Stimulated activated CD4-positive, alpha-beta T cell treated with anti-CD3 and anti-CD28 coated beads, Interleukin-4, amount 100 ng/mL, for 1 hour (primary cell): Measurements from ENCODE around the gene DSN1.

Experiments used
- DNase-seq: peaks from one replicate; pipeline ENCODE4 v3.0.0-alpha.2; 2020

Gene DSN1

GRCh38 chr20:36794116-36794474 is 20.5 kb upstream of the DSN1 start:
- no peak for DNase-seq

- no peak for DNase-seq
Measured at GRCh38 chr20:36793294-36794115, 19.9 kb upstream of the DSN1 start.

GRCh38 chr20:36792422-36792821 is 18.9 kb upstream of the DSN1 start:
- DNase-seq: no peak

GRCh38 chr20:36791862-36792261 is 18.3 kb upstream of the DSN1 start:
- no peak for DNase-seq

GRCh38 chr20:36786663-36787062 is 13.1 kb upstream of the DSN1 start:
- DNase-seq: no peak

GRCh38 chr20:36786246-36786645 is 12.7 kb upstream of the DSN1 start:
- no peak for DNase-seq

GRCh38 chr20:36785308-36785707 is 11.7 kb upstream of the DSN1 start:
- no peak for DNase-seq

GRCh38 chr20:36784900-36785299 is 11.3 kb upstream of the DSN1 start:
- DNase-seq: no peak

GRCh38 chr20:36784116-36784515 is 10.6 kb upstream of the DSN1 start:
- DNase-seq: no peak

- DNase-seq: no peak
Measured at GRCh38 chr20:36779656-36780025, 6.1 kb upstream of the DSN1 start.

- no peak for DNase-seq
Measured at GRCh38 chr20:36778831-36779655, 5.5 kb upstream of the DSN1 start.

GRCh38 chr20:36777576-36777975 is 4.0 kb upstream of the DSN1 start:
- DNase-seq: no peak

GRCh38 chr20:36777167-36777566 is 3.6 kb upstream of the DSN1 start:
- no peak for DNase-seq

GRCh38 chr20:36775826-36776225 is 2.3 kb upstream of the DSN1 start:
- DNase-seq: no peak

GRCh38 chr20:36775196-36775595 is 1.6 kb upstream of the DSN1 start:
- no peak for DNase-seq

GRCh38 chr20:36773107-36773596 is 411 bp downstream of the DSN1 start:
- no peak for DNase-seq

- DNase-seq: no peak
Measured at GRCh38 chr20:36770680-36771079, 2.9 kb downstream of the DSN1 start.

GRCh38 chr20:36768768-36769430 is 4.7 kb downstream of the DSN1 start:
- no peak for DNase-seq

GRCh38 chr20:36761125-36761524 is 12.4 kb downstream of the DSN1 start:
- no peak for DNase-seq

- no peak for DNase-seq
Measured at GRCh38 chr20:36760647-36761046, 12.9 kb downstream of the DSN1 start.

- no peak for DNase-seq
Measured at GRCh38 chr20:36758276-36758675, 15.3 kb downstream of the DSN1 start.

GRCh38 chr20:36756496-36756895 is 17.1 kb downstream of the DSN1 start:
- no peak for DNase-seq

- DNase-seq: no peak
Measured at GRCh38 chr20:36754656-36755222, 18.8 kb downstream of the DSN1 start.
